Right cardiac atrium (tissue), 5 donors: Measurements from ENCODE around the gene CCDC14. TPM values are rescaled to one million over a fixed set of nuclear protein-coding genes. Genes with fewer than 3 reads are reported as not detected.

ENCODE experiments used
- ATAC-seq, 2 donors: fragments of 200-7000 bp; cut with Tn5 transposase; one replicate each; pipeline versions ENCODE4 v1.8.0 to v1.9.1; 2020; ENCODE audit warnings: moderate library complexity in 2 of 2, mild to moderate bottlenecking in 1 of 2
- DNase-seq, 3 donors: peaks; one replicate each; pipeline ENCODE4 v3.0.0-alpha.2; 2020
- H3K27ac ChIP-seq: one replicate; pipeline ENCODE4 v1.5.1; 2013; ENCODE audit warnings: mild to moderate bottlenecking, low read length, control low read depth, moderate library complexity
- H3K27me3 ChIP-seq: one replicate; pipeline ENCODE4 v1.6.1; 2013; ENCODE audit not compliant: control insufficient read depth, insufficient read depth
- H3K4me1 ChIP-seq: one replicate; pipeline ENCODE4 v1.6.1; 2013; ENCODE audit warnings: low read length; ENCODE audit not compliant: control insufficient read depth, insufficient read depth
- H3K4me3 ChIP-seq: one replicate; pipeline ENCODE4 v1.5.1; 2013; ENCODE audit warnings: low read length, control low read depth
- H3K9me3 ChIP-seq: one replicate; pipeline ENCODE4 v1.6.1; 2013; ENCODE audit warnings: low read length; ENCODE audit not compliant: control insufficient read depth
- WGBS: extraction: QIAGEN DNeasy Blood & Tissue Kit; methylation state at CpG from one replicate; pipeline ENCODE4 v1.1.7; 2013; 5-methylcytosine and 5-hydroxymethylcytosine counted together
- intact Hi-C, 4 donors: fragments of 100-400 bp; cut with DNase I; formaldehyde crosslinking; loops; one replicate each; pipeline versions ENCODE4 v1.11.0 to v1.14.0; 2022 to 2023
- polyA plus RNA-seq: library from polyadenylated mRNA; stranded (reverse); fragments of 200-250 nt; gene quantifications from one replicate; pipeline ENCODE4 v1.2.3, GENCODE V29; 2013
- total RNA-seq, 4 donors: library from RNA; stranded (reverse); fragmentation: NEBNext Ultra II Directional; extraction: Animal tissue kit (Norgen Biotek cat#: 25700); gene quantifications; one replicate each; pipeline ENCODE4 v1.2.1, GENCODE V29; 2021
- donor health status: healthy with polysubstance abuse.
- donor health status: DM: no; HTN: yes; CAD: no.
- donor health status: DM: no; HTN: no; CAD: no.
- donor health status: DM: no; HTN: yes; CAD: no; lungs with severe emphysema.
- donor health status: DM: yes; HTN: yes; CAD: no.

The CCDC14 gene
- total and polyA plus RNA-seq, 5 donors, result 7.1 to 12.3 (median 12.0) TPM

DNA sequence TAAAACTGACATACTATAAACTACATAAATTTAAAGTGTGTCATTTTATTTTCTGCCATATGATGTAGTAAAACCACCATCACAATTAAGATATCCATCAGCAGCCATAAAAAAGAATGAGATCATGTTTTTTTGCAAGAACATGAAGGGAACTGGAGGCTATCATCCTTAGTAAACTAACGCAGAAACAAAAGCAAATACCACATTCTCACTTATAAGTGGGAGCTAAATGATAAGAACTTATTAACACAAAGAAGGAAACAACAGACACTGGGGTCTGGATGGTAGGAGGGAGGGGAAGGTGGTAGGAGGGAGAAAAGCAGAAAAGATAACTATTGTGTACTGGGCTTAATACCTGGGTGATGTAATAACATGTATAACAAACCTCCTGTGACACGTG is 24.6 kb downstream of the CCDC14 start:
- ATAC-seq (no peak), DNase-seq (no peak)
- H3K9me3 ChIP-seq, result no peaks in the 10 kb centered on the region
- H3K27me3 ChIP-seq, result no peaks in the 10 kb centered on the region
- intact Hi-C loops, result no loop called here
- H3K4me3 ChIP-seq, result no peak overlapping the region
- H3K27ac ChIP-seq, result no peak overlapping the region
- WGBS, result 84% methylated on average over 2 of the region's 2 CpGs
- H3K4me1 ChIP-seq, result no peaks in the 10 kb centered on the region

DNA sequence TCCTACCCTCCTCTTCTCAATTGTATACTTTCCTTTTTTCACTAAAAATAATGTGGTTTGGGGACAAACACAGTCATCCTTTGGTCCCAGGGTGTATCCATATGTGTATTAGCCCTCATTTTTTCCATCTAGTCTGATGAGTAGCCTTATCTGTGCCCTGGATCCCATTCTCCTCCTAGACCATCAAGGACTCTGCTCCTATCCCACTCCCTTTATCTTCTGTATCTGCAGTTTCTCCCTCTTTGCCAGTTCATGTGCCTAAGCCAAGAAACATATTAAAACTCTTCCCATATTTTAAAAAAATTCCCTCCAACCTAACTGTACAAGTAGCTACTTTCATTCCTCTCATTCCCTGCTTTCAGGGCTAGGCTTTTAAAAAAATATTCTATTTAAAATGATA is 25.2 kb downstream of the CCDC14 start:
- H3K27ac ChIP-seq, result no peak overlapping the region
- no peak for ATAC-seq
- H3K4me3 ChIP-seq, result no peak overlapping the region
- DNase-seq, result no peak
- H3K4me1 ChIP-seq, result no peaks in the 10 kb centered on the region
- intact Hi-C loops, result no loop called here
- H3K27me3 ChIP-seq, result no peaks in the 10 kb centered on the region
- H3K9me3 ChIP-seq, result no peaks in the 10 kb centered on the region

DNA sequence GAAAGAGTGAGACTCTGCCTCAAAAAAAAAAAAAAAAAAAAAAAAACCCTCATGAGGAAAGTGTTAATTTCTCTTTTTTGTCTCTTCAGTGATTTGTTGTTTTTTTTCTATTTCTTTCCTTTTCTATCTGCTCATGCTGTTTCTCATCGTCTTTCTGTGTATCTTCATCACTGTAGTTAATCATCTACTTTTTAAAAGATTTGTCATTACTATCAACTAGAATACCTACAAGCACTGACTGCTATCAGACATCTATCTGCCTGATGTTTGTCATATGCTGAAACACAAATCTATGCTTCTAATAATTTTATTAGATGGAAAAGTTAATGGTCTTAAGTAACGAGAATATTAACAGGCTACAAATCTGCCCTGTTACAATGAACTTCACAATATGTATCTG is 26.8 kb downstream of the CCDC14 start:
- Histone ChIP-seq H3K4me3 (no peak overlapping the region), H3K9me3 (no peaks in the 10 kb centered on the region), H3K4me1 (no peaks in the 10 kb centered on the region), H3K27ac (no peak overlapping the region), H3K27me3 (no peaks in the 10 kb centered on the region)
- WGBS, result 86% methylated on average over 2 of the region's 2 CpGs
- intact Hi-C loops, result no loop called here
- no peak for ATAC-seq
- DNase-seq, result no peak

DNA sequence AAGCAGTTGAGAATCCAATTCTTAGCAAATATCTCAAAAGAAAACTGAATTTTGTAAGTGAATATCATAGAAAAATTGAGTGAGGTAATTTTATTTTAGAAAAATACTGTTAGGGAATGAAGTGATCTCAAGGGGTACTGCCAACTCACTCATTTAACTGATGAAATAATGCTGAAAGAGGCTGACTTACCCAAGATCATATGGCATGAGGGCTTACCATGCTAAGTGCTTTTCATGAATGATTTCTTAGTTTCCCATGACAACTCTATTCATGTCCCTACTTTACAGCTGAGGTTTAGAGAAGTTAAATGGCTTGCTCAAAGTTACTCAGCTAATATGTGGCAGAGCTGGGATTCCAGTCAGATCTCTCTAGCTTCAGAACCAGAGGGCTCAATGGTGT is 30.6 kb downstream of the CCDC14 start:
- Histone ChIP-seq H3K27me3 (no peaks in the 10 kb centered on the region), H3K9me3 (no peaks in the 10 kb centered on the region), H3K4me1 (no peaks in the 10 kb centered on the region), H3K4me3 (no peak overlapping the region), H3K27ac (no peak overlapping the region)
- ATAC-seq, result no peak
- DNase-seq, result no peak
- intact Hi-C loops, result no loop called here

DNA sequence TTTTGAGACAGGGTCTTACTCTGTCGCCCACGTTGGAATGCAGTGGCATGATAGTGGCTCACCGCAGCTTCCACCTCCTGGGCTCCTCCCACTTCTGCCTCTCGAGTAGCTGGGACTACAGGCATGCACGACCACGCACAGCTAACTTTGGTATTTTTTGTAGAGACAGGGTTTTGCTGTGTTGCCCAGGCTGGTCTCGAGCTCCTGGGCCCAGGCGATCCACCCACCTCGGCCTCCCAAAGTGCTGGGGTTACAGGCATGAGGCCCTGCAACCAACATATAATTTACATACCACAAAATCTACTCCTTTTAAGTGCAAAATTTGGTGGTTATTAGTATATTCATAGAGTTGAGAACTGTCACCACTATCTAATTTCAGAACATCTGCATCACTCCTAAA is 31.7 kb downstream of the CCDC14 start:
- H3K27ac ChIP-seq, result no peak overlapping the region
- no peaks in the 10 kb centered on the region for H3K4me1 ChIP-seq
- no peak overlapping the region for H3K4me3 ChIP-seq
- ATAC-seq (no peak), DNase-seq (no peak)
- intact Hi-C loops, result no loop called here
- H3K27me3 ChIP-seq, result no peaks in the 10 kb centered on the region
- 96% methylated on average over 9 of the region's 9 CpGs for WGBS
- H3K9me3 ChIP-seq, result no peaks in the 10 kb centered on the region

DNA sequence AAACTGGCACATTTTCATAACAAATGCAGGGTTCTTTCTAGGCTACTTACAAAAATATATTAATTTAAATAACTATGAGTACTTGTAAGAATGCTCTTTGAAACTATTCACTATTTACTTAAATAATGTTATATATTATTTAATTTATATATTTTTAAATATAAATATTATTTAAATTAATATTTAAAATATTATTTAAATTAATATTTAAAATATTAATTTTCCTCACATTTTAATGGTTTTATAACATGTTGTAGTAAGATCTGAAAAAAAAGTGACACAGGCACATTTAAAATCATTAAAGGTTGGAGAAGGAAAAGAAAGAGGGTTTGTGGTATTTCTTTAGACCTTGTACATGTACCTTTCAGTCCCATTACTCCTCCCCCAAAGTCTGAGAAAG is 34.6 kb downstream of the CCDC14 start:
- DNase-seq, result no peak
- ATAC-seq, result no peak
- H3K4me1 ChIP-seq, result no peaks in the 10 kb centered on the region
- H3K9me3 ChIP-seq, result no peaks in the 10 kb centered on the region
- intact Hi-C loops, result no loop called here
- no peaks in the 10 kb centered on the region for H3K27me3 ChIP-seq
- no peak overlapping the region for H3K27ac ChIP-seq
- no peak overlapping the region for H3K4me3 ChIP-seq

DNA sequence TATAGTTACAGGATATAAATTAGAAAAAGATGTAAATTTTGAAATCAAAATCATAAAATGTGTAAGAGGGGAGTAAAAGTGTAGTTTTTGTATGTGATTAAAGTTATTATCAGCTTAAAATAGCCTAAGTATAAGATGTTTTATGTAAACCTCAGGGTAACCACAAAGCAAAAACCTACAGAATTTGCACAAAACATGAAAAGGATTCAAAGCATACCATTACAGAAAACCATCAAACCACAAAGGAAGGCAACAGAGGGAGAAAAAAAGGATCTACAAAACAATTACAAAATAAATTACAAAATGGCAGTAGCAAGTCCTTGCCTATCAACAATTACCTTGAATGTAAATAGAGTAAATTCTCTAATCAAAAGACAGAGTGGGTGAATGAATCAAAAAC is 40.2 kb downstream of the CCDC14 start:
- Histone ChIP-seq H3K27ac (no peak overlapping the region), H3K4me1 (no peaks in the 10 kb centered on the region), H3K4me3 (no peak overlapping the region), H3K9me3 (no peaks in the 10 kb centered on the region), H3K27me3 (no peaks in the 10 kb centered on the region)
- DNase-seq (no peak), ATAC-seq (no peak)
- intact Hi-C loops, result no loop called here

DNA sequence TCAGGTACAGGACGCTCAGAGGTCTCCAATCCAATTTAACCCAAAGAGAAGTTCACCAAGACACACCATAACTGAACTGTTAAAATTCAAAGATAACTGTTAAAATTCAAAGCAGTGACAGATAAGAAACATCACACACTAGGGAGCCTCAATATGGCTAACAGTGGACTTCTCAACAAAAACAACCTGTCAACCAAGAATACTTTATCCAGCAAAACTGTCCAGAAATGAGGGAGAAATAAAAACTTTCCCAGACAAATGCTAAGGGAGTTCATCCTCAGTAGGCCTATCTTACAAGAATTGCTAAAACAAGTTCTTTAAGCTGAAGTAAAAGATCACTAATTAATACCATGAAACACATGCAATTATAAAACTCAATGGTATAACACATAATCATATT is 40.6 kb downstream of the CCDC14 start:
- H3K4me3 ChIP-seq, result peak overlapping the region; percentile 10
- no peaks in the 10 kb centered on the region for H3K9me3 ChIP-seq
- no peak for DNase-seq
- intact Hi-C loops, result no loop called here
- 100% methylated on average over 1 of the region's 1 CpG for WGBS
- ATAC-seq, result no peak
- H3K4me1 ChIP-seq, result no peaks in the 10 kb centered on the region
- no peaks in the 10 kb centered on the region for H3K27me3 ChIP-seq
- no peak overlapping the region for H3K27ac ChIP-seq

DNA sequence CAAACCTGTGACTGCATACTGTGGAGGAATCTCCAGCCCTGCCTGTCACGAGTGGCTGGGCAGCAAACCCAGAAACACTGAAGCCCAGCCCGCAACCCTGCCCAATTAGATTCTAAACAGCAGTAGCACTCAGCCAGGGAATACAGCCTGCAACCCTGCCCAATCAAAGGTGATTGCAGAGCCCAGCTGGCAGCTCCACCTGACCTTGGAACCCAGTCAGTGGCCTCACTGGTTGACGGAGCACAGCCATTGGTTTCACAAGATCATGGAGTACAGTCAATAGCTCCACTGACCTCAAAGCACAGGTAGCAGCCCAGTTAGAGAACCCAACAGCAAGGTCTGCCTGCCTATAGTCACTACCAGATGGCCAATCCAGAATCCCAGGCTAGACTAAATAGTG is 41.7 kb downstream of the CCDC14 start:
- Histone ChIP-seq H3K4me3 (no peak overlapping the region), H3K4me1 (no peaks in the 10 kb centered on the region), H3K27ac (no peak overlapping the region), H3K27me3 (no peaks in the 10 kb centered on the region), H3K9me3 (no peaks in the 10 kb centered on the region)
- no peak for DNase-seq
- ATAC-seq, result no peak
- intact Hi-C loops, result no loop called here
- WGBS, result 99% methylated on average over 3 of the region's 3 CpGs

DNA sequence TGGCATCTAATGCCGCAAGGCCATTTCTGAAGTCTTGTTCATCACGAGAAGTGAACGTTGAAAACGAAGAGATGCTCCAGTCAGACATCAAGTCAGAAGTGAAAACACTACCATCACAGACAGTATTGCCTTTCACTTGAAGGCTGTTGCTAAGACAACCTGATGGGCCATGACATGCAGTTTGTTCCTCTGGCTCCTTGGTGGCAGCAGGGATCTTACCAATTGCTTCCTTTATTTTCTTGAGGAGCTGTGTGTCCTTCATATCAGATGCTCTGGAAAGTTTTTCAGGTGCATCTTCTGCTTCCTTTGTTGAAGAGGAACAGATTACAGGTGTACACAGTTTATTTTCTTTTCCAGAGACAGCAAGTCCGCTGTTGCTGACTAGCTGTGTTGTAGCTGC is 46.2 kb downstream of the CCDC14 start:
- intact Hi-C loops, result no loop called here
- DNase-seq (no peak), ATAC-seq (no peak)
- no peak overlapping the region for H3K4me3 ChIP-seq
- H3K9me3 ChIP-seq, result no peaks in the 10 kb centered on the region
- no peak overlapping the region for H3K27ac ChIP-seq
- no peaks in the 10 kb centered on the region for H3K4me1 ChIP-seq
- WGBS, result 94% methylated on average over 5 of the region's 5 CpGs
- no peaks in the 10 kb centered on the region for H3K27me3 ChIP-seq

DNA sequence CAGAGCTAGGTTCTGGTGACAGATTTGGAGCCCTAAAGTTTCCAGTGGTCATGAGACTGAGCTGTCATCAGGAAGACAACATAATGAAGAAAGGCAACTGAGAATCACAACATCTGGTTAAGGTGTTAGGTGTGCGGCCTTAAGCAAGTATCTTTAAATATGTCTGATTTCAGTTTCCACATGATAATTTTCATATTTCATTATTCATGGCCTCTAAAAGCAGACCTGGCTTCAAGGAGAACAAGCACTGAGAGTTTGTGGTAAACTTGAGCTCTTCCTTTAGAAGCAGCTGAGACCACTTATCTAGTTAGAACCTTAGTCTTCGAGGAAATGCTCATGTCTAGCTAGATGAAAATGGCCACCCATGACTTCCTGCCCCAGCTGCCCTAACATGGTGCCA is 51.2 kb downstream of the CCDC14 start:
- no peaks in the 10 kb centered on the region for H3K4me1 ChIP-seq
- intact Hi-C loops, result no loop called here
- no peaks in the 10 kb centered on the region for H3K9me3 ChIP-seq
- H3K27me3 ChIP-seq, result no peaks in the 10 kb centered on the region
- 95% methylated on average over 2 of the region's 2 CpGs for WGBS
- DNase-seq, result no peak
- no peak for ATAC-seq
- no peak overlapping the region for H3K27ac ChIP-seq
- H3K4me3 ChIP-seq, result no peak overlapping the region

DNA sequence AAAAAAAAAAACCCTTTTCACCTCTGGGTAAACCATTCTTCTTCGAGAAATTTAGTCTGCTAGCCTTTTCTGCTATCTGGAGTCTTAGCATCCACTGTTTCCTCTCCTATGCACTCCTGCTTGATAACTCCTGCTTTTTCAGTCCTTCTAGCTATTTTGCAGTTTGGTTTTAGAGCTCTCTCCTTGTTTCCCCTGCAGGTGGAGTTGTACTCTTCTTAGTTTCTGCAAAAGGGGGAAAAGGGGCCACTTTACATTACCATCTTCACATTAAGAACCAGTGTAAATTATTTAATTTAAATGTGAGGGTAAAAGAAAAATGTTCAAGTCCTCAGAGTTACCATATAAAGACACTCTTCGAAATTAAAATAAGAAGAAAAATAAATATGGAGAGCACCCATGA is 53.3 kb downstream of the CCDC14 start:
- H3K4me3 ChIP-seq, result no peak overlapping the region
- H3K27me3 ChIP-seq, result no peaks in the 10 kb centered on the region
- H3K27ac ChIP-seq, result no peak overlapping the region
- H3K4me1 ChIP-seq, result no peaks in the 10 kb centered on the region
- no peak for DNase-seq
- intact Hi-C loops, result no loop called here
- no peaks in the 10 kb centered on the region for H3K9me3 ChIP-seq
- ATAC-seq, result no peak
- WGBS, result 75% methylated on average over 2 of the region's 2 CpGs
